HG03064 (cell line): ENCODE measurements around the gene ABCB4.

Experiments used
- ATAC-seq: cut with Tn5 transposase; IDR thresholded peaks from one replicate; pipeline ENCODE4 v1.9.1; 2021; ENCODE audit warnings: low read depth; ENCODE audit not compliant: unreplicated experiment

ABCB4 gene

DNA sequence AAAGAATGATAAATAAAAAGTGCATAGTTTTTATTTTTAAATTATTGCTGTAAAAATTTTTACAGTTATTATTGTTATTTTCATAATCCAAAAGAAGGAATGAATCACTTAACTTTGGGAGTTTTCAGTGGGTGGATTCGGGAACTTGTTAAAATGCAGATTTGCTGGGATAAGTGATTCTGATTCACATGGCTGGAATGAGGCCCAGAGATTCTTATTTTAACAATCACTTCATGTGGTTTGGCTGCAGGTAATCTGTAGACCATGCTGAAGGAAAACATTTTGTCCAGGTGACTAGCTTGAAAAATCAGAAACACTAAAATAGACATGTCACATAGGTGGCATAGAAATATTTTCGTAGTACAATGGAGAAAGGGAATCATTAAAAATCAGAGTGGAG, 116.1 kb downstream of the ABCB4 start:
- no peak for ATAC-seq

DNA sequence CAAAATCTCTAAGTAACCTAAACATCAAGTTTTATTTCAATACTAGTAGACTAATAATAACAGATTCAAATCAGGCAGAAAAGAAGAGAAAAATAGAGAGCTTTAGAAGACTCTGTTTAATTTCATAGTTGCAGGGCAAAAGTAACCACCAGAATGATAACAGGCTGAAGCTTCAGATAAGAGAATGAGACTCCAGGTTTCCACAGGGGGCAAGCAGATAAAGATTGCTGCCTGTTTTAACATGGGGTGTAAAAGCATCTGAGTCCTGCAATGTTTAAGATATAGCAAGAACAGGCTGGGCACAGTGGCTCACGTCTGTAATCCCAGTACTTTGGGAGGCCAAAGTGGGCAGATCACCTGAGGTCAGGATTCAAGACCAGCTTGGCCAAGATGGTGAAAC, 119.0 kb downstream of the ABCB4 start:
- ATAC-seq: no peak

DNA sequence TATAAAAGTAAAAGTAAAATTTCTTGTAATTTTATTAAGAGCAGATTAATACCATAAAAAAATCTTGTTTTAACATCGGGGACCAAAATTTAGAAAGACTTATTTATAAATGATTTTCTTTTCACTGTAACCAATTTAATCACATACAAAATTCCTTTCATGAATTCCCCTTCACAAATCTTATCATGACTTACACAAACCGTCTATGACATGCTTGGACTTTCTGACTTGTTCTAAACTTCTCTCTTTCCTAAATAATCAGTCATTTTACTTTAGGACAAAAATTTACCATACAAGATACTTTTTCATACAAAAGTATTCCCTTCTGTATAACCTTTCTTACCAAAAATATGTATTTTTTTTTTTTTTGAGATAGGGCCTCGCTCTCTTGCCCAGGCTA, 120.7 kb downstream of the ABCB4 start:
- no peak for ATAC-seq
